22Rv1 (cell line): ENCODE data around the gene HP1BP3.

ENCODE experiments used
- H3K27ac ChIP-seq: fragments of 450-650 bp; 2 replicates; pipeline ENCODE4 v1.5.1; 2017
- ZFX ChIP-seq: fragments of 450-650 bp; IDR thresholded peaks from 2 replicates; pipeline ENCODE4 v1.6.1; 2017; ENCODE audit warnings: antibody characterized with exemption, borderline replicate concordance
- TF ChIP-seq, protein P1 (sequence below): fragments of 450-650 bp; IDR thresholded peaks from 2 replicates; pipeline ENCODE4 v1.5.1; 2017; ENCODE audit warnings: mild to moderate bottlenecking

The HP1BP3 gene

DNA sequence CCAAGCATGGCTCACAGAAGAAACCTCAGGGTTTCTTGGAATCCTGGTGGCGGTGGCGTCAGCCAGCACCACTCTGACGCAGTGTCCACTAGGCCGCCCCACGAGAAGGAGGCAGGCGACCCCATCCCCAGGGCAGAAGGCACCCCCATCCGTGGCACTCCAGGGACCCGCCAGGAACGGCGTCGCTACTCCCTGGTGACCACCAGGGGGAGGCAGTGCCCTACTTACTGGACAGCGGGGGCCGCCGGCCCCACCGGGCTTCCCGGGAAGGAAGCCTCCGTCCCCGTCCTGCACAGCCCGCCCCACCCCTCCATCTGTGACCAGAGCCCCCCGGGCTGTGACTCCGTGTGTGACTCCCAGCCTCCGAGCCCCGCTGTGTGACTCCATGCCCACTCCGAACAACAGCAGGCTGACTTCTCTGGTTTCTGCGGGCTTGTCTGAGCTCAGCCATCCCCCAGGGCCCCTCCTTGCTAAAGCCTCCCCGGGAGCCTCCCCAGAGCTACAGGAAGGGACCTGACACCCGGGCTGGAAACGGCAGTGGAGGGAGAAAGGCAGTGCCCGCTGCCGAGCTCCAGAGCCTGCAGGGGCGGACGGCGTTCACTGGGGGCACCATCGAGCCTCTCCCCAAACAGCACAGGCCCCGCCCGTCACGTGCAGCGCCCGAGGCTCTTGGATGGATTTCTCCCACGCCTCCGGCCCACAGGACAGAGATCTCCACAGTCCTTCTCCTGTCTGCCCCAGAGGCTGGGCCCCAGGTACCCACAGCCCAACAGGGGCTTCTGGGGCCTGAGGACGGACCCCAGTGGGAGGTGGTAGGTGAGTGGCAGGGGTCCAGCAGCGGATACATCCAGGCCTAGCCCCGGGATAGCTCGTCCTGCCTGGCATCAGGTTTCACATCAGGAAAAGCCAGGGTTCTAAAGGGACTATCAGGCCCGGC lies 90.4 kb downstream of the HP1BP3 start:
- TF ChIP-seq, protein P1, sequence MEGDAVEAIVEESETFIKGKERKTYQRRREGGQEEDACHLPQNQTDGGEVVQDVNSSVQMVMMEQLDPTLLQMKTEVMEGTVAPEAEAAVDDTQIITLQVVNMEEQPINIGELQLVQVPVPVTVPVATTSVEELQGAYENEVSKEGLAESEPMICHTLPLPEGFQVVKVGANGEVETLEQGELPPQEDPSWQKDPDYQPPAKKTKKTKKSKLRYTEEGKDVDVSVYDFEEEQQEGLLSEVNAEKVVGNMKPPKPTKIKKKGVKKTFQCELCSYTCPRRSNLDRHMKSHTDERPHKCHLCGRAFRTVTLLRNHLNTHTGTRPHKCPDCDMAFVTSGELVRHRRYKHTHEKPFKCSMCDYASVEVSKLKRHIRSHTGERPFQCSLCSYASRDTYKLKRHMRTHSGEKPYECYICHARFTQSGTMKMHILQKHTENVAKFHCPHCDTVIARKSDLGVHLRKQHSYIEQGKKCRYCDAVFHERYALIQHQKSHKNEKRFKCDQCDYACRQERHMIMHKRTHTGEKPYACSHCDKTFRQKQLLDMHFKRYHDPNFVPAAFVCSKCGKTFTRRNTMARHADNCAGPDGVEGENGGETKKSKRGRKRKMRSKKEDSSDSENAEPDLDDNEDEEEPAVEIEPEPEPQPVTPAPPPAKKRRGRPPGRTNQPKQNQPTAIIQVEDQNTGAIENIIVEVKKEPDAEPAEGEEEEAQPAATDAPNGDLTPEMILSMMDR, result peak; percentile 95
- no peak for TF ChIP-seq ZFX
- H3K27ac ChIP-seq, result peak overlapping the region; percentile 62

DNA sequence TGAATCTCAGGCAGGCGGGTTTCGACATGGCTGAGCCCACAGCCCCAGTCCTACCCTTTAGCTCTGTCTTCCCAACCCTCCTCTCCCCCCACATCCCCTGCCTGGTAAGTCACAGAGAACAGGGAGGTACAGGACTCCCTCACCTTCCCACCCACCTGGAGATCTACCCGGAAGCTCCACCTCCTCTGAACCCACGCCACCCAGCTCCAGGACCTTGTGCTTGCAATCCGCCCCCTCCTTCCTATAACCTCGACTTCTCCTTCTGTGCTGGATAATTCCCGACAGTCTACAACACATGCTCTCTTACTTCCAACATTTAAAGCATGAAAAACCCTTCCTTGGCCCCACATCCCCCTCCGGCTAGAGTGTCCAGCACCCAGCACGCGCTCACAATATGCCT lies 91.6 kb downstream of the HP1BP3 start:
- H3K27ac ChIP-seq, result no peak overlapping the region
- TF ChIP-seq, protein P1, result no peak

DNA sequence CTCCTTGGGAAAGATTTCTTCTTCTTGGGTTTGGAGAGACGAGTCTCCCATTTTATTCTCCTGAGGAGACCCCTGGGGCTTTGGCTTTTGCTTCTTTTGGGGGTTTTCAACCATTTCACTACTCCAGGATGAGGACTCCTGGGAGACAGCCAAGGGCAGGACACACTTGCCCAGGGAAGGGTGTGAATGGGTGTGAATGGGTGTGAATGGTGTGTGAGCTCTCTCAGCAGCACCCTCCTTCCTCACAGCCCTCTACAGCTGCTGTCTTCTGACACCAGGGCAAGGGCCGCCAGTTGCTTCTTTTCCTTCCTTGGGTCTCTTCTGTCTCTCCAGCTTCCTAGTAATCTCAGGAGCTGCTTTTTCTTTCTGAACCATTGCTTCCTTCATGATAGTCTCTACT lies 93.5 kb downstream of the HP1BP3 start:
- TF ChIP-seq, protein P1, result no peak
- TF ChIP-seq ZFX, result no peak
- no peak overlapping the region for H3K27ac ChIP-seq
